Fibroblast of villous mesenchyme (primary cell): Measurements from ENCODE around the gene SIGLEC11. TPM values are rescaled to one million over a fixed set of nuclear protein-coding genes. Genes with fewer than 3 reads are reported as not detected.

Source experiments
- DNase-seq: peaks from one replicate; pipeline ENCODE4 v3.0.0-alpha.2; 2010; ENCODE audit warnings: low read depth
- H3K4me3 ChIP-seq: 2 replicates; pipeline ENCODE4 v1.5.1; 2011; ENCODE audit warnings: low read depth, mild to moderate bottlenecking, low read length
- CTCF ChIP-seq: IDR thresholded peaks from 2 replicates; pipeline ENCODE4 v1.5.1; 2012; ENCODE audit warnings: low read depth, mild to moderate bottlenecking, low read length; ENCODE audit not compliant: insufficient read depth
- total RNA-seq: library from RNA; depleted of rRNA; stranded (reverse); fragments of >200 nt; gene quantifications from 2 replicates; pipeline ENCODE4 v1.2.3, GENCODE V29; 2012

The SIGLEC11 gene
- total RNA-seq, 1 donor = not detected

GRCh38 chr19:49956115-49956495 is 4.9 kb downstream of the SIGLEC11 start:
- DNase-seq = no peak
- no peak overlapping the region for H3K4me3 ChIP-seq
- TF ChIP-seq CTCF = no peak

- no peak for TF ChIP-seq CTCF
- peak overlapping the region; percentile 21 for H3K4me3 ChIP-seq
- DNase-seq = peak; percentile 71
These were observed 6.0 kb downstream of the SIGLEC11 start for GRCh38 chr19:49954933-49955332.

GRCh38 chr19:49954092-49954829 is 6.7 kb downstream of the SIGLEC11 start:
- H3K4me3 ChIP-seq = no peak overlapping the region
- TF ChIP-seq CTCF = no peak
- peak; percentile 82 for DNase-seq

- no peak for DNase-seq
- TF ChIP-seq CTCF = no peak
- no peak overlapping the region for H3K4me3 ChIP-seq
These were observed 7.6 kb downstream of the SIGLEC11 start for GRCh38 chr19:49953416-49953815.

GRCh38 chr19:49952906-49953305 is 8.1 kb downstream of the SIGLEC11 start:
- DNase-seq = no peak
- H3K4me3 ChIP-seq = no peak overlapping the region
- TF ChIP-seq CTCF = no peak

GRCh38 chr19:49952479-49952836 is 8.5 kb downstream of the SIGLEC11 start:
- no peak for TF ChIP-seq CTCF
- H3K4me3 ChIP-seq = no peak overlapping the region
- peak; percentile 62 for DNase-seq
